C4-2B (cell line): ENCODE data around the gene SP140.

ENCODE experiments used
- CTCF ChIP-seq: fragments of 450-650 bp; conservative IDR thresholded peaks from 2 replicates; pipeline ENCODE4 v1.5.1; 2017; ENCODE audit warnings: mild to moderate bottlenecking
- ZFX ChIP-seq: fragments of 450-650 bp; IDR thresholded peaks from 2 replicates; pipeline ENCODE4 v1.6.1; 2017

GRCh38 chr2:230267059-230267458, 41.5 kb downstream of the SP140 start:
- TF ChIP-seq ZFX (no peak), CTCF (no peak)
